Fibroblast of pulmonary artery (primary cell): Measurements from ENCODE around the gene NUDCD3.

ENCODE experiments used
- DNase-seq: peaks from one replicate; pipeline ENCODE4 v3.0.0-alpha.2; 2010; ENCODE audit warnings: low read depth
- H3K4me3 ChIP-seq: replicated peaks from 2 replicates; pipeline ENCODE4 v1.5.1; 2011; ENCODE audit warnings: low read depth, mild to moderate bottlenecking, control low read depth, low read length, moderate library complexity
- CTCF ChIP-seq: IDR thresholded peaks from 2 replicates; pipeline ENCODE4 v1.5.1; 2011; ENCODE audit warnings: mild to moderate bottlenecking, control low read depth, low read length, inconsistent platforms; ENCODE audit errors: missing control alignments

Gene NUDCD3

GRCh38 chr7:44391171-44391570, 99.3 kb downstream of the NUDCD3 start:
- H3K4me3 ChIP-seq, result no peak overlapping the region
- DNase-seq, result no peak
- TF ChIP-seq CTCF, result no peak

GRCh38 chr7:44390701-44391100, 99.8 kb downstream of the NUDCD3 start:
- no peak for TF ChIP-seq CTCF
- H3K4me3 ChIP-seq, result no peak overlapping the region
- no peak for DNase-seq

- DNase-seq, result no peak
- H3K4me3 ChIP-seq, result no peak overlapping the region
- no peak for TF ChIP-seq CTCF
Measured at GRCh38 chr7:44388089-44388970, 102.1 kb downstream of the NUDCD3 start.

DNA sequence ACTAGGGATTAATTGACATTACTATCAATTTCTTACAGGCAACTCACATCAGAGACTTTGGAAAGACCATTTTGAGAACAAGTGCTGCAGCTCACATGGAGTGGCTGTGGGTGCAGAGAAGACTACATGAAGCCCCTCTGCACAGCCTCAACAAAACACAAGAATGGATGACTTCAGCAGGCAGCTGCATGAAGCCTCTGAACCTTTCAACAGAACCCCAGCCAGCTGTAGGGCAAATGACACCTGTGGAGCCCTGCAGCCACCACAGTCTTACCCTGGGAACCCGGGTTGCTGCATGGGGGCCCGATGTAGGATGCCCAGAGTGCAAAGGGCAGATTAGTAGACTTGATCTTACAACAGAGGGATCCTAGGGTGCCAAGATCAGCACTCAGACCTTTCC, 103.1 kb downstream of the NUDCD3 start:
- DNase-seq, result no peak
- no peak overlapping the region for H3K4me3 ChIP-seq
- TF ChIP-seq CTCF, result no peak

- no peak overlapping the region for H3K4me3 ChIP-seq
- no peak for TF ChIP-seq CTCF
- no peak for DNase-seq
Measured at GRCh38 chr7:44386139-44386913, 104.1 kb downstream of the NUDCD3 start.

- TF ChIP-seq CTCF, result no peak
- no peak overlapping the region for H3K4me3 ChIP-seq
- no peak for DNase-seq
Measured at GRCh38 chr7:44385434-44386138, 104.9 kb downstream of the NUDCD3 start.
